Gastroesophageal sphincter (tissue), 4 donors: Measurements from ENCODE around the gene WDR44. TPM values are rescaled to one million over a fixed set of nuclear protein-coding genes. Genes with fewer than 3 reads are reported as not detected.
A peak's percentile ranks its signal among the peaks of the same experiment; 100 is the strongest.
"Not testable (repeated sequence)": the region's sequence is repeated elsewhere in the genome, so short reads cannot be mapped to it uniquely, and the experiment has no call there.

ENCODE experiments used
- ATAC-seq: fragments of 150-250 bp; one replicate; pipeline ENCODE4 v1.9.1; 2016; ENCODE audit warnings: mild to moderate bottlenecking, moderate library complexity
- H3K27ac ChIP-seq, 4 donors: fragments of 200-600 bp; sonication (generic) in 3 of 4; 1 replicate in 3 of 4; 2 replicates in 1 of 4; pipeline ENCODE4 v1.5.1; 2016 to 2019
- H3K27me3 ChIP-seq: fragments of 200-600 bp; sonication (generic); one replicate; pipeline ENCODE4 v1.5.1; 2019
- H3K36me3 ChIP-seq, 2 donors: fragments of 200-600 bp; sonication (generic); one replicate each; pipeline ENCODE4 v1.5.1; 2019; ENCODE audit warnings: control low read depth in 1 of 2
- H3K4me1 ChIP-seq, 3 donors: fragments of 200-600 bp; sonication (generic); 1 replicate in 2 of 3; 2 replicates in 1 of 3; pipeline ENCODE4 v1.5.1; 2016 to 2019; ENCODE audit warnings: control low read depth in 2 of 3
- H3K4me3 ChIP-seq, 2 donors: fragments of 200-600 bp; sonication (generic); one replicate each; pipeline ENCODE4 v1.5.1; 2019; ENCODE audit warnings: mild to moderate bottlenecking in 1 of 2, moderate library complexity in 1 of 2
- H3K9me3 ChIP-seq, 3 donors: fragments of 200-600 bp; sonication (generic); one replicate each; pipeline ENCODE4 v1.5.1; 2017 to 2019; ENCODE audit warnings: control low read depth in 2 of 3
- CTCF ChIP-seq, 4 experiments: fragments of 200-600 bp in 2 of 4; fragments of 450-650 bp in 2 of 4; sonication (generic) in 1 of 4; IDR thresholded peaks; one replicate each; pipeline ENCODE4 v1.5.1; 2017 to 2019; ENCODE audit warnings: antibody characterized with exemption in 4 of 4, mild to moderate bottlenecking in 2 of 4, moderate library complexity in 2 of 4
- EP300 ChIP-seq: sonication (generic); formaldehyde crosslinking; IDR thresholded peaks from one replicate; pipeline ENCODE4 v1.6.1; 2017; ENCODE audit warnings: antibody characterized with exemption, mild to moderate bottlenecking
- POLR2A ChIP-seq, 2 donors: fragments of 450-650 bp; IDR thresholded peaks; one replicate each; pipeline ENCODE4 v1.6.1; 2017; ENCODE audit warnings: antibody characterized with exemption in 2 of 2, mild to moderate bottlenecking in 2 of 2, moderate library complexity in 1 of 2
- POLR2AphosphoS5 ChIP-seq: sonication (generic); formaldehyde crosslinking; IDR thresholded peaks from one replicate; pipeline ENCODE4 v1.6.1; 2017; ENCODE audit warnings: antibody characterized with exemption
- WGBS, 2 donors: methylation state at CpG; one replicate each; pipeline ENCODE4 v1.1.5; 2018; ENCODE audit warnings: low coverage in 1 of 2; 5-methylcytosine and 5-hydroxymethylcytosine counted together
- total RNA-seq, 4 donors: library from RNA; depleted of rRNA; stranded (reverse); fragments of >200 nt; gene quantifications; one replicate each; pipeline ENCODE4 v1.1.0, GENCODE V29; 2016

WDR44 gene
- total RNA-seq, 4 donors from 2014 or later, result 26.4 to 35.3 (median 33.3) TPM

DNA sequence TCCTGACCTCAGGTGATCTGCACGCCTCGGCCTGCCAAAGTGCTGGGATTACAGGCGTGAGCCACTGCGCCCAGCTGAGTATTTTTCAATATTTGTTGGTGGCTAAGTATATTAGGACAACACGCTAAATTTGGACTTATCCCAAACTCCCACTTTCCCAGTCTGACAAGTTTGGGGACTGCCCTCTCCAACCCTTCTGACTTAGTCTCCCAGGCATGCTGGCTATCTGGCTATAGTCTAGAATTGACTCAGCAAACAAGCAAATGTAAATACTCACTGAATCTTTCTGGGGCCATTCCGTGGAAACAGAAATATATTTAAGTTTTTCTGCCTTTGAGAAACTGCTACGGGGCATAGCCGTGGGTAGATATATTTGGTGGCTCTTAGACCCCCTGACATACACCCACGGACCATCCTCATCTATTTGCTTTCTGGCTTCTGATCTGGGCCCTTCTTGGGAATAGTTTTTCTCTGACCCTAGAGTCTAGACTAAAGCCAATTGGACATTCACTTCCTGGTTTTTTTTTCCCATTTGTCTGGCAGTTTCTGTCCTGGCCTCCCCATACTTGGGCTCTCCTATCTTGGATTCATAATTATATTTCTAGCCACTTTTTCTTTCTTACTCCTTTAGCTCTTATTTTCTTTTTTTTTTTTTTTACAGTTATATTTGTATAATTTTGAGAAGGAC lies 138.5 kb downstream of the WDR44 start:
- TF ChIP-seq CTCF (IDR thresholded peaks at IDR 0.05) (no peak), POLR2A (IDR thresholded peaks at IDR 0.05) (no peak), EP300 (no peak), POLR2AphosphoS5 (no peak)
- Histone ChIP-seq H3K36me3 (no peaks in the 10 kb centered on the region), H3K27me3 (no peaks in the 10 kb centered on the region), H3K9me3 (no peaks in the 10 kb centered on the region), H3K4me1 (no peaks in the 10 kb centered on the region), H3K4me3 (no peak overlapping the region), H3K27ac (no peak overlapping the region)
- 87 to 90% methylated on average over 3 to 4 of the region's 9 CpGs for WGBS, 2 donors
- ATAC-seq, result no peak

GRCh38 chrX:118486693-118487092 lies 140.8 kb downstream of the WDR44 start:
- not testable (repeated sequence) for H3K4me1 ChIP-seq, H3K4me3 ChIP-seq, H3K27me3 ChIP-seq, ATAC-seq, H3K36me3 ChIP-seq, H3K9me3 ChIP-seq, H3K27ac ChIP-seq
- 80% methylated on average over 1 of the region's 1 CpG; no CpG with 5 or more reads in 1 of the 2 donors for WGBS, 2 donors

DNA sequence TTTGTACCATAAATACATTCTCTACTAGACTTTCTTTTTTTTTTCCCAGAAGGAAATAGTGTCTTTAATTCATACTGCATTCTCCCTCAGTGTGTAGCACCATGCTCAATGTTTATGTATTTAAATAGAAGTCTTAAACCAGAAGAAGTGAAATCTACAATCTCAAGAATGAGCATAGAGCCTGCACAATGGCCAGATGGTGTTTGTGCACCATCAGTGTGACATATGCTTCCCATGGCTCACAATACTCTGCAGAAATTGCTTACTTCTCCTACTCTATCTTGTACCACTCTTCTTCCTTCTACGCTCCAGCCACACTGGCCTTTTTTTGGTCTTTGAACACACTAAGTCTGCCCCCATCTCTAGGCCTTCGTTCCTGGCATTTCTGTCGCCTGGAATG lies 147.1 kb downstream of the WDR44 start:
- Histone ChIP-seq H3K9me3 (no peaks in the 10 kb centered on the region), H3K27ac (no peak overlapping the region), H3K27me3 (no peaks in the 10 kb centered on the region), H3K4me3 (no peak overlapping the region), H3K36me3 (no peaks in the 10 kb centered on the region), H3K4me1 (peaks cover 0 to 12% (median 0%) of the 10 kb centered on the region in 3 donors)
- 65 to 100% methylated on average over 1 to 2 of the region's 3 CpGs for WGBS, 2 donors
- ATAC-seq, result no peak
- TF ChIP-seq POLR2A (IDR thresholded peaks at IDR 0.05) (no peak), POLR2AphosphoS5 (no peak), CTCF (IDR thresholded peaks at IDR 0.05) (no peak), EP300 (no peak)

DNA sequence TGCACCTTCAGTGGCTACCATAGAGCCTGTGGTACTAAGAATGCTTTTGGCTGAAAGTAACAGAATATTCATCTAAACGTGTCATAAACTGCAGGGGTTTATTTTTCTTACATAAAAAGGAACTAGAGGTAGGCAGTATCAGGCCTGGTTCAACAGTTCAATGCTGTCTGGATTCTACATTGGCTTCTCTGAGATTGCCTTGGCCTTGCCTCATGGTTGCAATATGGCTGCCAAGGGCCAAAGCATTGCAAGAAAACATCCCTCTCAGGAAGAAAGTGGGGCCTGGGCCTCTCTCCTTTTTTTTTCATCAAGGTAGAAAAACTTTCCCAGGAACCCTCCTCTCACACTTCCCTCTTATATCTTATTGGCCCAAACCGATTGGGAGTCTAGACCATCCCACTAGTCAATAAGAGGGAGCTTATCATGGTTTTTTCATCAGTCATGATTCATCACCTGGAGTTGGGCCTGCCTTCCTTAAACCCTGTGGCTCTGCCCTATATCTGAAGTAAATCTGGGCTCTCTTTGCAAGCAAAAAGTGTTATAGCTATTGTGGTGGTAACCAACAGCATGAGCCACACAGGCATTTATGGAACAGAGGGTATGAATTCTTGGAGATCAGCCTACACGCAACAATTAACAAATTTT lies 147.9 kb downstream of the WDR44 start:
- ATAC-seq, result no peak
- Histone ChIP-seq H3K27ac (peak overlapping the region in 2 of 4 donors; percentile 92 to 96), H3K4me3 (no peak overlapping the region), H3K36me3 (no peaks in the 10 kb centered on the region), H3K9me3 (no peaks in the 10 kb centered on the region), H3K27me3 (no peaks in the 10 kb centered on the region), H3K4me1 (peaks cover 0 to 20% (median 0%) of the 10 kb centered on the region in 3 donors)
- 55 to 77% methylated on average over 2 of the region's 3 CpGs for WGBS, 2 donors
- TF ChIP-seq POLR2AphosphoS5, result no peak

- 18% methylated on average over 2 of the region's 64 CpGs; no CpG with 5 or more reads in 1 of the 2 donors for WGBS, 2 donors
- TF ChIP-seq POLR2AphosphoS5, result peak; percentile 53
- no peak for TF ChIP-seq EP300
- TF ChIP-seq CTCF (IDR thresholded peaks at IDR 0.05), result peak in 1 of 4 experiments; percentile 24
- peak; percentile 54 to 65 for TF ChIP-seq POLR2A (IDR thresholded peaks at IDR 0.05)
- peak; percentile 93 for ATAC-seq
These were observed 149.4 kb downstream of the WDR44 start, which contains the start of gene DOCK11 for GRCh38 chrX:118495061-118495921. TSS of gene DOCK11 (plus strand) at chrX:118495815. CDS start at chrX:118495972, 157 bp downstream.

More at GRCh38 chrX:118495061-118495921, 149.4 kb downstream of the WDR44 start, which contains the start of gene DOCK11:
- Histone ChIP-seq H3K9me3 (no peaks in the 10 kb centered on the region), H3K36me3 (no peaks in the 10 kb centered on the region), H3K4me1 (peaks cover 0 to 29% (median 0%) of the 10 kb centered on the region in 3 donors), H3K4me3 (peak within 1 kb of the TSS; percentile 82 to 95), H3K27ac (peak within 1 kb of the TSS; percentile 92 to 96 (median 94)), H3K27me3 (no peaks in the 10 kb centered on the region)
